ENCODE measurements around the gene CADM3.

GRCh38 chr1:159197561-159198557, 26.4 kb downstream of the CADM3 start:
- TF ChIP-seq, protein P1, sequence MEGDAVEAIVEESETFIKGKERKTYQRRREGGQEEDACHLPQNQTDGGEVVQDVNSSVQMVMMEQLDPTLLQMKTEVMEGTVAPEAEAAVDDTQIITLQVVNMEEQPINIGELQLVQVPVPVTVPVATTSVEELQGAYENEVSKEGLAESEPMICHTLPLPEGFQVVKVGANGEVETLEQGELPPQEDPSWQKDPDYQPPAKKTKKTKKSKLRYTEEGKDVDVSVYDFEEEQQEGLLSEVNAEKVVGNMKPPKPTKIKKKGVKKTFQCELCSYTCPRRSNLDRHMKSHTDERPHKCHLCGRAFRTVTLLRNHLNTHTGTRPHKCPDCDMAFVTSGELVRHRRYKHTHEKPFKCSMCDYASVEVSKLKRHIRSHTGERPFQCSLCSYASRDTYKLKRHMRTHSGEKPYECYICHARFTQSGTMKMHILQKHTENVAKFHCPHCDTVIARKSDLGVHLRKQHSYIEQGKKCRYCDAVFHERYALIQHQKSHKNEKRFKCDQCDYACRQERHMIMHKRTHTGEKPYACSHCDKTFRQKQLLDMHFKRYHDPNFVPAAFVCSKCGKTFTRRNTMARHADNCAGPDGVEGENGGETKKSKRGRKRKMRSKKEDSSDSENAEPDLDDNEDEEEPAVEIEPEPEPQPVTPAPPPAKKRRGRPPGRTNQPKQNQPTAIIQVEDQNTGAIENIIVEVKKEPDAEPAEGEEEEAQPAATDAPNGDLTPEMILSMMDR (IDR thresholded peaks at IDR 0.05): peak; percentile 80
- TF ChIP-seq EZH2 (IDR thresholded peaks at IDR 0.05; ENCODE audit: borderline replicate concordance, insufficient read depth, low read depth, low read length, poor library complexity, severe bottlenecking): no peak
